Memory B cell (primary cell): ENCODE results near the gene SLC52A3.
"Not testable (repeated sequence)": the region's sequence is repeated elsewhere in the genome, so short reads cannot be mapped to it uniquely, and the experiment has no call there.

Experiments
- ATAC-seq: fragments of 150-1000 bp; cut with Tn5 transposase; 2 replicates; pipeline ENCODE4 v1.10.0; 2021; ENCODE audit warnings: low read depth, mild to moderate bottlenecking, moderate library complexity
- DNase-seq, 2 donors: peaks; one replicate each; pipeline ENCODE4 v3.0.0; 2022; ENCODE audit warnings: low spot score in 2 of 2
- H3K27ac Mint-ChIP-seq: one replicate; pipeline ENCODE4 v1.8.0; 2022; ENCODE audit warnings: mild to moderate bottlenecking, moderate library complexity, mixed read lengths
- H3K27me3 Mint-ChIP-seq: one replicate; pipeline ENCODE4 v1.8.0; 2022; ENCODE audit warnings: mixed read lengths
- H3K36me3 Mint-ChIP-seq: one replicate; pipeline ENCODE4 v1.8.0; 2022; ENCODE audit warnings: mild to moderate bottlenecking, mixed read lengths
- H3K4me1 Mint-ChIP-seq: one replicate; pipeline ENCODE4 v1.8.0; 2022; ENCODE audit warnings: mixed read lengths
- H3K4me3 Mint-ChIP-seq: one replicate; pipeline ENCODE4 v1.8.0; 2022; ENCODE audit warnings: mild to moderate bottlenecking, moderate library complexity, mixed read lengths
- H3K9me3 Mint-ChIP-seq: one replicate; pipeline ENCODE4 v1.8.0; 2022; ENCODE audit warnings: mixed read lengths

Gene SLC52A3

DNA sequence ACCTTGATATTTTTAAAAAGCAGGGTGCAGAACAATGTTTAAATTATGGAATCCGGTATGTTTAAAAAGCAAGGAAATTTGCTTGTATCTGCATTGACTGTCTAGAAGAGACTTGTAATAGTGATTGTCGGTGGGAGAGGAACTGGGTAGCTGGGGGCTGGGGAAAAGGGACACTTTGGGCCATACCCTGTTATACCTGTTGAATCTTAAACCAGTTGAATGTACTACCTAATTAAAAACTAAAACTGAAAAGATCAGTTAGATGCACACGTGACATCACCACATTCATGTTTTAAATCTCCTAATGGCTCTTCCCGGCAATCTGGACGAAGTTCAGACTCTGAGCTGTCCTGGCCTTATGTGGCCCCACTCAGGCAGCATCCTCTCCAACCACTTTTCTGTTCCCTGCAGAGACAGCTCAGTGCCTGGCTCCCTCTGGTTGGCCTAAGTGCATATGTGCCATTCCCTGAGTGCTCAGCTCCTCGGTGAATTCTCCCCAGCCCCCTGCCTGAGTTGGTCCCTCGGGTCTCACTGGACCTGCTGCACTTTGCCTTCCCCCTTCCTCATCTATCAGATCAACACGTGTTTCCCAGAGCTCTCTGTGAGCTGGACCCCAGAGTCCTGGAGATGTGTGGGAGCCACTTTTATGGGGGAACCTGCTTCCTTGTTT is 36.3 kb downstream of the SLC52A3 start:
- Mint-ChIP-seq H3K9me3 (no peaks in the 10 kb centered on the region), H3K27ac (no peak overlapping the region), H3K36me3 (no peaks in the 10 kb centered on the region), H3K4me3 (no peak overlapping the region), H3K27me3 (peaks cover 21% of the 10 kb centered on the region), H3K4me1 (no peaks in the 10 kb centered on the region)
- DNase-seq, result no peak
- no peak for ATAC-seq

DNA sequence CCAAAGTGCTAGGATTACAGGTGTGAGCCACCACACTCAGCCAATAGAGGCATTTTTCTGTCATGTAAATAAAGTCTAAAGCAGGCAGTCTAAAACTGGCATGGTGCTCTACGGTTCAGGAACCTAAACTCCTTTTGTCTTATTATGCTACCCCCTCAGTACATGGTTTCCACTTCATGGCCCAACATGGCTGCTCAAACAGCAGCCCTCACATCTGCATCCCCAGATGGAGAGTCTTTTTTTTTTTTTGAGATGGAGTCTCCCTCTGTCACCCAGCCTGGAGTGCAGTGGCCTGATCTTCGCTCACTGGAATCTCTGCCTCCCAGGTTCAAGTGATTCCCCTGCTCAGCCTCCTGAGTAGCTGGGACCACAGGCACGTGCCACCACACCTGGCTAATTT is 38.3 kb downstream of the SLC52A3 start:
- H3K27me3 Mint-ChIP-seq, result peaks cover 23% of the 10 kb centered on the region
- H3K27ac Mint-ChIP-seq, result no peak overlapping the region
- H3K4me3 Mint-ChIP-seq, result no peak overlapping the region
- H3K4me1 Mint-ChIP-seq, result no peaks in the 10 kb centered on the region
- H3K9me3 Mint-ChIP-seq, result no peaks in the 10 kb centered on the region
- DNase-seq (no peak), ATAC-seq (no peak)
- no peaks in the 10 kb centered on the region for H3K36me3 Mint-ChIP-seq

DNA sequence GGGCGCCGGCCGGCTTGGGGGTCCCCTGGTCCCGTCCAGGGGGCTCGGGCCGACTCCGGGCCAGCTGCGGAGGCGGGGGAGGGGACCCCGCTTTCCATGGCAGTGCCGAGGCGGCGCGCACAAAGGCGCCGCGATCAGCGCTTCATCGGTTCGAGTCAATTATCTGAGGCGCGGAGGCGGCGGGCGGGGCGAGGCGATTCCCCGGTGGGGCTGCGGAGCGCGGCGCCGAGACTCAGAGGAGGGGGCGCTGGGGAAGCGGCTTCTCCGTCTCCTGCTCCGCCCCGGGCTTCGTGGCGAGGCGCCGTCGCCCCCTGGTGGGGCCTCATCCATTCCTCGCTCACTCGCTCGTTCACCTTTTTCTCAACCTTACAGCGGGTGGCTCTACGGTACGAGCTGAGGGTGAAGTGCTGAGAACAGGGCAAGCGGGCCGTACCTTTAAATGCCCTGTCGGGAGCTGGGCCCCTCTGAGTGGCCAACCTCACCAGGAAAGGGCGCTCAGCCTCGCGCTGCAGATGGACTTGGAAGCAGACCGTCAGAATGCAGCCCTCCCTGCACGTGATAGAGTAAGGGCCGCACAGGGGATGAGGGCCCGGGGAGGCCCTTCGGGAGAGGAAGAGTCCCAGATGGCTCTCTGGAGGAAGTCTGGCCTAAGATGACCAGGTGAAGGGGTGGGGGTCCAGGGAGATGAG is 39.9 kb downstream of the SLC52A3 start:
- Mint-ChIP-seq H3K9me3 (no peaks in the 10 kb centered on the region), H3K36me3 (no peaks in the 10 kb centered on the region), H3K4me1 (no peaks in the 10 kb centered on the region), H3K27ac (no peak overlapping the region), H3K4me3 (peak overlapping the region; percentile 14), H3K27me3 (peaks cover 26% of the 10 kb centered on the region)
- DNase-seq (peak; percentile 16 to 34), ATAC-seq (peak; percentile 42)

DNA sequence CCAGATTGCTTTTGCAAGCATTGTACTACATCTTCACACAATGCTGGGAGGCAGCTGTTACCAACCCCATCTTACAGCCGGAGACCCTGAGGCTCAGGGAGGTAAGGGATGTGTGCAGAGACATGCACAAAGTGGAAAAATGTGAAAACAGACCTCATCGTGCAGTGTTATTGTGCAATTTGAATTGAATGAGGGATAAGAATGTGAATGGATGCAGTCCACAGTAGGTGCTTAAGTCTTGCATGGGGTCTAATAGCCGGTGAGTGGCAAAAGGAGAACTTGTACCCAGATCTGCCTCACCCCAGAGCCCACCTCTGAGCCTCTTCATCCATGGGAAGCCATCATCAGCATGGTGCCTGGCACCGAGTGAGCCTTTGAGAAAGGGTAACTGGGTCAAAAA is 42.1 kb downstream of the SLC52A3 start:
- Mint-ChIP-seq H3K4me3 (no peak overlapping the region), H3K9me3 (no peaks in the 10 kb centered on the region), H3K27me3 (peaks cover 24% of the 10 kb centered on the region), H3K36me3 (no peaks in the 10 kb centered on the region), H3K27ac (no peak overlapping the region), H3K4me1 (no peaks in the 10 kb centered on the region)
- no peak for ATAC-seq
- no peak for DNase-seq

DNA sequence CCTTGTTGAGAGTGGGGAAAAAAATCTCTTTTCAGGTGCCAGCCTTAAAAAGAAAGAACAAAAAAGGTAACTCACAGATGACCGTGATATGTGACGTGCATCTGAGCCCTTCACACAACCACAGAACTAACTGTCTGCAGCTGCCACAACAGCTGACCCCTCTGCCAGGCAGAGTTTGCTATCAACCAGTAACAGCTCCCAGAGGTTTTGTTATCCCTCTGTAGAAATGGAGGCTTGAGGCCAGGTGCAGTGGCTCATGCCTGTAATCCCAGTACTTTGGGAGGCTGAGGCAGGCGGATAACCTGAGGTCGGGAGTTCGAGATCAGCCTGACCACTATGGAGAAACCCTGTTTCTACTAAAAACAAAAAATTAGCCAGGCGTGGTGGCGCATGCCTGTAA is 42.8 kb downstream of the SLC52A3 start:
- Mint-ChIP-seq H3K27me3 (peaks cover 23% of the 10 kb centered on the region), H3K36me3 (no peaks in the 10 kb centered on the region), H3K27ac (no peak overlapping the region), H3K4me1 (no peaks in the 10 kb centered on the region), H3K4me3 (no peak overlapping the region), H3K9me3 (no peaks in the 10 kb centered on the region)
- DNase-seq, result no peak
- no peak for ATAC-seq

DNA sequence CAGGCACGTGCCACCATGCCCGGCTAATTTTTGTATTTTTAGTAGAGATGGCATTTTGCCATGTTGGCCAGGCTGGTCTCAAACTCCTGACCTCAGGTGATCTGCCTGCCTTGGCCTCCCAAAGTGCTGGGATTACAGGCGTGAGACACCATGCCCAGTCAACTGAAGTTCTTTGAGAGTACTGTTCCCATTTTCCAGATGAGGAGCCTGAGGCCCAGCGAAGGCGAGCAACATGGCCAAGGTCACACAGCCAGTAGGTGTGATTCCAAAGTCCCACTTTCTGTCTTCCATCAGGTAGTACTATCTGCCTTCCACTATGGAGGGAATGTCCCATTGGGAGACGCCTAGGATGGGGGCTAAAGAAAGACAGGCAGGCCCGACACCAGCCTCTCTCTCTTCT is 43.5 kb downstream of the SLC52A3 start:
- DNase-seq, result not testable (repeated sequence)

DNA sequence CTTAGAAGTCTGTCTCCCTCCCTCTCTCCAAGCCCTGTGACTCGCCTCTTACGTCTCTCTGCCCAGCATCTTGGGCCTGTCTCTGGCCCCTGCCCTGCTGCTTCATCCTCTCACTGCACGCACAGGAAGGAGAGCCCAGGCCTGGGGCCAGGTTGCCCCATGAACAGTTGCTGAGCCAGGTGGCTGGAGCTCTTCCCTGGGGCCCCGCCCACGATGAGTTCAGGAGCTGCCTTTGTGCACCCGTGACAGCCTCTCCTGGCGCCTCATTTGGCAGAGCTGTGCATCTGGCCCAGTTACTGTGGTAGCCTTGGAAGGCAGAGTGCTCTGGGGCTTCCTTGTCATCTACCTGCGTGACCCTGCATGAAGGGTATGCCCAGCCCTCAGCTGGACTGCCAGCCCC is 44.5 kb downstream of the SLC52A3 start:
- ATAC-seq (no peak), DNase-seq (no peak)
- H3K4me3 Mint-ChIP-seq, result no peak overlapping the region
- H3K9me3 Mint-ChIP-seq, result no peaks in the 10 kb centered on the region
- H3K27me3 Mint-ChIP-seq, result peaks cover 27% of the 10 kb centered on the region
- H3K4me1 Mint-ChIP-seq, result no peaks in the 10 kb centered on the region
- H3K27ac Mint-ChIP-seq, result no peak overlapping the region
- no peaks in the 10 kb centered on the region for H3K36me3 Mint-ChIP-seq

More for the DNA sequence above, 43.5 kb downstream of the SLC52A3 start:
- H3K36me3 Mint-ChIP-seq, H3K9me3 Mint-ChIP-seq, H3K27ac Mint-ChIP-seq, ATAC-seq, H3K4me1 Mint-ChIP-seq, H3K4me3 Mint-ChIP-seq: not testable (repeated sequence)
- peaks cover 26% of the 10 kb centered on the region for H3K27me3 Mint-ChIP-seq

DNA sequence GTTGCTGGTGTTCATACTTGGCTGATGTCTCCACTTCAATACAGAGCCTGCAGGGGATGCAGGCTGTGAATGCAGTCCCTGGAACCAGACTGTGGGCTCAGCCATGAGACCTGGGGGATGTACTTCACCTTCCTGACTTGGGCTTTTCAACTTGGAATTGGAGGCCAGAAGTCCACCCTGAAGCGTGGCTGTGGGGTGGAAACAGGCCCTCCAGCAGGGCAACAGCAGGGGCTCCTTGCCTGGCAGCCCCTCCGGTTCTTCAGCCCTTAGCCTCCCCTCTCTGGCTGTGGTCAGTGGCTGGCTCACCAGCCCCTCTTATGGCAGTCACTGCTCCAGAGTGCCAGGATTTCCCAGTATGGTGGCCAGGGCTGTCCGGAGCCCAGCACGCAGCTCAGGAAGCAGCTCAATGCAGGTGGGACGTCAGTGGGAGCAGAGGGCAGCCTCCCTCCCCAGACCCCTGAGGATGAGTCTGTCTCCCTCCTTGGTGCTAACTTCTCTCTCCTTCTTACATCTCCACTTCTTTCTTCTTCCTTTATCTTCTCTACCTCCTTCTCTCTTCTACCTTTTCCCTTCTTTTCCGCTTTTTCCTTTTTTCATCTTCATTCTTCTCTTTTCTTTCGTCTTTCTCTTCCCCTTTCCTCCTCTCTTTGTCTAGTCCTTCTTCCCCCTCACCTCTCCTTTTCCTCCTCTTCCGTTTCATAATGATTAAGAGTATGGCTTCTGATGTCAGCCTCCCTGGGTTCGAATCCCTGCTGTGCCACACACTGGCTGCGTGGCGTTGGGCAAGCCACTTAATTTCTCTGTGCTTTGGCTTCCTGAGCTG is 45.3 kb downstream of the SLC52A3 start:
- Mint-ChIP-seq H3K4me3 (no peak overlapping the region), H3K9me3 (no peaks in the 10 kb centered on the region), H3K27ac (no peak overlapping the region), H3K27me3 (peaks cover 24% of the 10 kb centered on the region), H3K36me3 (no peaks in the 10 kb centered on the region), H3K4me1 (no peaks in the 10 kb centered on the region)
- no peak for DNase-seq
- ATAC-seq, result no peak

DNA sequence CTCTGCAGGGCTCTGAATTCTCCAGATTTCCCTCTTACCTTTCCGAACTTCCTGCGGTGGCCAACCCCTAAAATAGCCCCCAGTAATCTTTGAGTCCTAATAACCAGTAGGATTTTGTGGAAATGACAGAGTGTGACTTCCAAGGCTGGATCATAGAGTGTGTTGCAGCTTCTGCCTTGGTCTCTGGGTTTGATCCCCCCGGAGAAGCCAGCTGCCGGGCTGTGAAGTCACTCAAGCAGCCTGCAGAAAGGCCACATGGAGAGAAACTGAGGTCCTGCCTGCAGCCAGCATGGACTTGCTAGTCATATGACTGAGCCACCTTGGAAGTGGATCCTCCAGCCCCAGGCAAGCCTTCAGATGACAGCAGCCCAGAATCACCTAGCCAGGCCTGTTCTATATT is 46.4 kb downstream of the SLC52A3 start:
- Mint-ChIP-seq H3K36me3 (no peaks in the 10 kb centered on the region), H3K4me1 (no peaks in the 10 kb centered on the region), H3K27me3 (peaks cover 26% of the 10 kb centered on the region), H3K27ac (no peak overlapping the region), H3K9me3 (no peaks in the 10 kb centered on the region), H3K4me3 (no peak overlapping the region)
- ATAC-seq (no peak), DNase-seq (no peak)

DNA sequence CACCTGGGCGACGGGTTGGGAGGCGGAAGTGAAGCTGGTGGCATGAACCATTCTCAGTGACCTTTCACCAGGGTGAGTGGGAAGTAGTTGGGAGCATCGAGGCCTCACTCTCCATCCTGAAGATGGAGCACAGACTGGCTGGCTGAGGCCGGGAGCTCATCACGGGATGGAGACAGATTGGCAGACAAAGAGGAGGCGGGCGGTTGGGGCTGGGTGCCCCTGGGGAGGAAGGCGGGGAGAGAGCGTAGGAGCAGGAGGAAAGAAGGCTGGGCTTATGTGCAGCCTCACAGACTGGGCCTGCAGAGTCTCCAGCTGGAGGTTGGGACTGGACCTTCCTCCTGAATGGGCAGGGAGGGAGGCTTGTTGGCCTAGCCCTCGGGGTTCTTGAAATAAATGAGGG is 48.5 kb downstream of the SLC52A3 start:
- DNase-seq (no peak), ATAC-seq (no peak)
- Mint-ChIP-seq H3K9me3 (no peaks in the 10 kb centered on the region), H3K27ac (no peak overlapping the region), H3K27me3 (peaks cover 25% of the 10 kb centered on the region), H3K4me3 (no peak overlapping the region), H3K4me1 (no peaks in the 10 kb centered on the region), H3K36me3 (no peaks in the 10 kb centered on the region)

DNA sequence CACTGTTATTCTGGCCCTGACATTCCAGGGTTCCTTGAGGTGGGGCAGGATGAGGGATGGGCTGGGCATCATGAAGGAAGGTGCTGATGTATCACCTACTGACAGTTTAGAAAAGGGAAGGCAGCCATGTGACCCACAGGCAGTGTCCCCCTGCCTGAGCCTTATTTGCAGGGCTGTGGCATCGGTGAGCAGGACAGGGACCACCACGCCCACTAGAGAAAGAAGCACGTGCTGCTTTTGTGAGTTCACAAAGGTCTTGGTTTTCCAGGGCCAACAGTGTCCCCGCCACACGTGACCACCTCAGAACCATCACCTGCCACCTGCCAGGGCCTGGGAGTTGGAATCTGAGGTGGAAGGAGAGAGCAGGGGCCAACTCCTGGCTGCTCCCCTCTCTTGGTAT is 49.2 kb downstream of the SLC52A3 start:
- H3K36me3 Mint-ChIP-seq, result no peaks in the 10 kb centered on the region
- no peak overlapping the region for H3K27ac Mint-ChIP-seq
- no peaks in the 10 kb centered on the region for H3K9me3 Mint-ChIP-seq
- H3K4me1 Mint-ChIP-seq, result no peaks in the 10 kb centered on the region
- no peak for DNase-seq
- H3K27me3 Mint-ChIP-seq, result peaks cover 24% of the 10 kb centered on the region
- H3K4me3 Mint-ChIP-seq, result no peak overlapping the region
- no peak for ATAC-seq

DNA sequence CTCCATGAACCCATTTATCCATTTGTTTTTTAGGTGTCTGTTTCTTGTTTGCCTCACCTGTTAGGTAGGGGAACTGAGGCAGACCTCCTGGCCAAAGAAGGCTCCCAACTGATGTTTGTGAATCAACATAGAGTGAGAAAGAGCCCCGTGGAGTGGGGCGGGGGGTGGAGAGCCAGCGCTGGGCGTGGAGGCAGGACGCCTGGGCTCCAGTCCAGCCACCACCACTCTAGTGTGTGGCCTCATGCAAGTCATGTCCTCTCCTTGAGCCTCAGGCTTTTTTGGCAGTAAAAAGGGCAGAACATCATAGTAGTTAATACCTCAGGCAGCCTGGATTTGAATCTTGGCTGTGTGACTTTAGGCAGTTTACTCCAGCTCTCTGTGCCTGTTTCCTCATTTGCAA is 50.5 kb downstream of the SLC52A3 start:
- DNase-seq (no peak), ATAC-seq (no peak)
- no peak overlapping the region for H3K27ac Mint-ChIP-seq
- H3K9me3 Mint-ChIP-seq, result peaks cover 3% of the 10 kb centered on the region
- no peak overlapping the region for H3K4me3 Mint-ChIP-seq
- no peaks in the 10 kb centered on the region for H3K36me3 Mint-ChIP-seq
- peaks cover 18% of the 10 kb centered on the region for H3K27me3 Mint-ChIP-seq
- H3K4me1 Mint-ChIP-seq, result no peaks in the 10 kb centered on the region

DNA sequence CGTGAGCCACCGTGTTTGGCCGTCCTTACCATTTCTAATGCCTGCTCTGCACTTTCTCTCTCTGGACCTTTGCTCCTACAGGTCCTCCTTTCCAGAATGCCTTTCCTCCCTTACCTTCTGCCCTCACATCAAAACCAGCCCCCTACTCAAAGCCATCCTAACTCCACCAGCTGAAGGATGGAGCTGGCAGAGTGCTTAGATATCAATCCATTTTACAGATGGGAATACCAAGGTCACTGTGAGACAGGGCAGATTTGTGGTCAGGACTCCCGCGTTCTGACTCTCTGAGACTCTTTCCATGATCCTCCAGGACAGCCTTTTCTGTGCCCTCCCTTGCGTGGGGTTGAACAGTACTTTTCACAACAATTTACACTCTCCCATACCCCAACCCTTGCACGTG is 51.0 kb downstream of the SLC52A3 start:
- Mint-ChIP-seq H3K27ac (no peak overlapping the region), H3K4me3 (no peak overlapping the region), H3K4me1 (no peaks in the 10 kb centered on the region), H3K9me3 (peaks cover 3% of the 10 kb centered on the region), H3K36me3 (no peaks in the 10 kb centered on the region), H3K27me3 (peaks cover 18% of the 10 kb centered on the region)
- ATAC-seq (no peak), DNase-seq (no peak)

DNA sequence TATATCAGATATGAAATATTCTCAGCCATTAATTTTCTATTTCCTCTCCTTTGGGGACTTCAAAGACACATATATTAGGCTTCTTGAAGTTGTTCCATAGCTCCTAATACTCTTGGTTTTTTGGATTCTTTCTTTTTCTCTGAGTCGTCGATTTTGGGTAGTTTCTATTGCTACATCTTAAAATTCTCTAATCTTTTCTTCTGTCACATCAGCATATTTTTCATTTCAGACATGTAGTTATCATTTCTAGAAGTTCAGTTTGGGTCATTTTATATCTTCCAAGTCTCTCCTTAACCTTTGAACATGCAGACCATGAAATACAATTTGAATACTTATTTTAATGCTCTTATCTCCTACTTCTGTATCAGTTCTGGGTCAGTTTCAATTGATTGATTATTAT is 53.8 kb downstream of the SLC52A3 start:
- Mint-ChIP-seq H3K36me3 (no peaks in the 10 kb centered on the region), H3K4me1 (no peaks in the 10 kb centered on the region), H3K9me3 (peaks cover 3% of the 10 kb centered on the region), H3K27ac (no peak overlapping the region), H3K4me3 (no peak overlapping the region), H3K27me3 (peaks cover 19% of the 10 kb centered on the region)
- DNase-seq, result no peak
- ATAC-seq, result no peak
